ENCODE results near the gene RAB4A.

RAB4A gene

DNA sequence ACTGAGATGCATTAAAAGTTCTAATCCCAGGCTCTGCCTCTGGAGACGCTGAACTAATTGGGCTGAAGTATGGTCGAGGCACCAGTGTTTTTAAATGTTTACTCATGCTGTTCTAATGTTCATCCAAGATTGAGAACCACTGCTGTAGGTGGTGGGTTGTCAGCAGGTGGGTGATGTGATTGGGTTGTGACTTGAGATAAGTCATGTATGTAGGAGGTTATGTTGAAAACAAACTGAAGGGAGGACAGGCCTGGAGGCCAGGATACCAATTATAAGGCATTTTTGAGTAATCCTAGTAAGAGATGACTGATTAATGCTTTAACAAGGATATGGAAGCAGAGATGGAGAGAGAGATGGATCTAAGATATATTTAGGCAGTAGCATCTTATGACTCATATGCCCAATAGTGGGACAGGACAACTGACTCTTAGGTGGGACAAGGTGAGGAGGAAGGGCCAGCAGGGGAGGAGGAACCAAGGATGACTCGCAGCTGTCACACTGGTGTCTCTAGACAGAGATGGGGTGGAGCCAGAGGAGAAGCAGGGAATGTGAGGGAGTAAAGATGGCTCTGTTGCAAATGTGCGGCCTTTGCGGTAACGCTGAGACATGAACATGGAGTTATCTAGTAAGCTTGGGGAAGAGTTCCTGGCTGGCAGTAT, 29.3 kb downstream of the RAB4A start:
- DNase-seq = no peak

DNA sequence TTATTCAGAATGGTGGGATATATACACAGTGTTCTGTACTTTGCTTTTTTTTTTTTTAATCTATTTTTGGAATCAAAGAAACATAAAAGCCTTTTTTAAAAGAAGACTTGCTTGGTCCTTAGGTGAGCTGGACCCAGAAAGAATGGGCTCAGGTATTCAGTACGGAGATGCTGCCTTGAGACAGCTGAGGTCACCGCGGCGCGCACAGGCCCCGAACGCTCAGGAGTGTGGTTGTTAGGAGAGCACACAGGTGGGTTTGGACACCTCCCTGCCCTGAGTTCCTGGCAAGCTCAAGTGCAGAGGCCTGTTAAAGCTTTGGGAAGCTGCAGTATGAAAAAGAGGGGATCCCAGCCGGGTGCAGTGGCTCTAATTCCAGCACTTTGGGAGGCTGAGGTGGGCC, 31.8 kb downstream of the RAB4A start:
- DNase-seq = no peak

DNA sequence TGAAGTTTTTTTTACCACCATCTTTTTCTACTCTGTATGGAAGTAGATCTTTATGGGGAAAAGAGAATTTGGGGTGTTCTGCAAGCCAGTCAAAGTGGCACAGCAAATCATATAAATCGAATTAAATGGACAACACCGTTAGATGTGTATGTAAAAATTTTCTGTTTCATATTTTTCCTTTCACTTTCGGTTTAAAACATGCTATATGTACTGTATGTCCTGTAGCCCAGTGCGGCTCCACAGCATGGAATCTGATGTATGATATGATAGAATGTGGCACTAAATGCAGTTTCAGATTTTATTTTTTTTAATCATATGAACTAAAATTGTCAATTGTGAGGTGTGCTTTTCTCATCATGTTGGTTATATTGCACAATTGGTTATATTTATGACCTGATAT, 32.9 kb downstream of the RAB4A start:
- no peak for DNase-seq

DNA sequence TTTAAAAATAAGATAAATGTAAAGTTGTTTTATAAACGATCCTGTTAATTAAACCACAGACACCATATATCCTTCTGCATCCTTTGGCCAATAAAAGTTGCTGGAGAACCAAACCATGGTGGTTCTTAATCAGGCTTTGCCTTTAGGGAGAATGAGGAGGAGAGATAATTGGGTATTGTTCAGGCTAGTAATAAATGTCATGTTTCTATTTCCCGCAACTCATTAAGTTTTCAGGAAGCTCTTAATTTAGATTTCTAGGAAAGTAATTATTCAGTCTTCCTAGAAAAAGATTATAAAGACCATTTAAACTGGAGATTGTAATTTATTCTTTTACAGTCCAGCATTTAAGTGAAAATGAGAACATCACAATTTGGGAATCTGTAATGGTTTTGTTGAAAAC, 34.5 kb downstream of the RAB4A start:
- no peak for DNase-seq

DNA sequence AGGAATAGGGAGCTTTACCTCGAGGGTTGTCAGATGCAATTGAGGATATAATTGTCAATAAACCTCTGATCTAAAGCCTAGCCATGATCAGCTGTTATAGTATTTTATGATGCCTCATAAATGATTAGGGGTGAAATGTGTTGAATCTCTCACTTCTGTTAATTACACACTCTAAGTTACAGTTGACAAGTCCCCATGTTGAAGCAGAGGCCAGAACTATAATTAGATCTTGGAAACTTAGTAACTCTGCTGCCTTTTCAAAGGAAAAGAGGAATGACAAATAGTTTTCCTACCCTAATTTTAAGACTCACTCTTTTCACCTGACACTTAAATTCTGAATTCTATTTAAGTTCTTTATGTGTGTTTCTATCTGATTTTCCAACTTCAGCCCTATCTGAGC, 38.2 kb downstream of the RAB4A start:
- DNase-seq = no peak

DNA sequence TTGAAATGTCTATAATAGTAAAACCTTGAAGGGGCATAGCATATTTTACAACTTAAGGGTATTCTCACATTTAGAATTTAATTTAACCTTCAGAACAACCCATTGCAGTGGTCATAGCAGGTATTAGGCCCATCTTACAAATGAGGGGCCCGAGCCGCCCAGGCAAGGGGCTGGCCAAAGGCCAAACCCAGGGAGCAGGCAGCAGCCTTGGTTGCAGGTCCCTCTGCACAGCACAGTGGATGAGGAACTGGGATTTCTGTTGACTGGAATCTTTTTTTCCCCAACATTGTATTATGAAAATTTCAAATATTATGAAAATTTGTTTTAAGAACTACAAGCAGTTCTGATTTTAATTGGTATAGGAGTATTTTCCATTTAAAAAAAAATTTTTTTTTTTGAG, 38.8 kb downstream of the RAB4A start:
- no peak for DNase-seq

DNA sequence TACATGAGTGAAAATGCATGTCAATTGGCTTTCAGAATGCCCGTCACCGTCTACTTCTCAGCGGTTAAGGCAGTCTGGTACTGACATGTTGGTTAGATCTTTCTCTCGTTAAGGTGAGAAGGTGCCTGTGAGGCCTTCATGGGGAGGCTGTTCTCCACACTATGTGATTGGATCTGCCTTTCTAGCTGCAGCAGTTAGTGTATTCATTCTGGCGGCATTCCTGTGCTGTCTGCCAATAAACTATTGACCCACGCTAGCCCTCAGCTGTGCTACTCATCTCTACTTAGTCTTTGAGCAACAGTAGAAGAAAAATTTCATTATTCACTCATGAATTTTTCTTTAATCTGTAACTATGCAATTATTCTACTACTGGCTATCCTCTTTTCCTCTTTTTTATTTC, 39.9 kb downstream of the RAB4A start:
- DNase-seq = no peak

DNA sequence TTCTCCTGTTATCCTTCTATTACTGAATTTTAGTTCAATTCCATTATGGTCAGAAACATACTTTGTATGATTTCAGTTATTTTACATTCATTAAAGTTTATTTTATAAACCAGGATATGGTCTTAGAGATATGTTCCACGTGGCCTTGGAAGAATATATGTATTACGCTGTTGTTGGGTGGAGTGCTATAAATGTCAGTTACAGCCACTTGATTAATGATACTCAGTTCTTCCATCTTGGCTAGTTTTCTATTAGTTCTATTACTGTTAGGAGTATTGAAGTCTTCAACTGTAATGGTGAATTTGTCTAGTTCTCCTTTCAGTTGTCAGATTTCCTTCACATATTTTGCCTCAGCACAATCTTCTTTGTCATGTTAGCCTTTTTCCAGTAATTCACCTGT, 45.3 kb downstream of the RAB4A start:
- no peak for DNase-seq

DNA sequence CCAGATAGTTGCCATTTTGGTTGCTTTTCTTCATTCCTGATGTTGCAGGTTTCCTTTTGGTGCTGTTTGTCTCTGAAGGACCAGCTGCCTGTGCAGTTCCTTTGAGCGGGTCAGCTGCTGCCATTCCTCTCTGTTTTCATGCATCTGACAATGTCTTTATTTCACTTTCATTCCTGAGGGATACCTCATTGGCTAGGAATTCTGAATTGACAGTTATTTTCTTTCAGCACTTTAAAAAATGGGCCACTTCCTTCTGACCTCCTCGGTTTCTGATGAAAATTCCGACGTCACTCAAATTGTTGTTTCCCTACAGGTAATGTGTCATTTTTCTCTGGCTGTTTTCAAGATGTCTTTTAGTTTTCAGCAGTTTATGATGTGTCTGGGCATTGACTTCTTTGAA, 47.1 kb downstream of the RAB4A start:
- no peak for DNase-seq

DNA sequence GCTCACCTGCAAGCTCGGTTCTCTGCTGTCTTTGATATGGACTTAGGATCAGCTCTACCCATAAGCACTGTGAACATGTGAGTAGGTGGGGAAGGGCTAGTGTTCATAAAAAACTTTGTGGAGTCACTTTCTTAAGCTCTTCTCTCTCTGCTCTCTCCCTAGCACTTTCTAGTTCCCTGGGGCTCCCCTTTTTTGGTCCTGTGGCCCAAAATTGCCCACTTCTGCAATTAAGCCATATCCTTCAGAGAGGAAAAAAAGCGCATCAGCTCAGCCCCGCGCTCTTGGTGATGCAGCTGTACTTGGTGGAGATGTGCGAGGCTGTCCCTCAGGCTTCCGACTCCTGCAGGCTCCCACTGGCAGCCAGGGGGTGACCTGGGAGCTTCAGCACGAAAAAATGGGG, 48.6 kb downstream of the RAB4A start:
- DNase-seq = no peak

DNA sequence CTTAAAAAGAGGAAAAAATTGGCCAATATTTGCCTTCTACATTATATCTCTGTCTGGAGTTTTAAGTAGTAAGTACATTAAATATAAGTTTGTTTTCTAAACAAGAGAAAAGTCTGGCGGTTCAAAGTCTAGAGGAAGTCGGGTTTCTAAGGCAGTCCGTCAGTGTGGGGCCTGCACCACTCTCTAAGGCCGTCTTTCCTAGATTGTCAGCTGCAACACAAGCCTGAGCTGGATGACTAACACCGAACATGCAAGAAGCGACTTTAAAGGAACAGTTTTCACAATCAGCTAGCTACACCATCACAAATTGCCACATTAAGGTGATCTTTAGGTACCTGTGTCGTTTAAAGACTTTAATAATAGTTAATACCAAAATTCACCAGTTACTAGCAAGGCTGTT, 52.3 kb downstream of the RAB4A start:
- no peak for DNase-seq

DNA sequence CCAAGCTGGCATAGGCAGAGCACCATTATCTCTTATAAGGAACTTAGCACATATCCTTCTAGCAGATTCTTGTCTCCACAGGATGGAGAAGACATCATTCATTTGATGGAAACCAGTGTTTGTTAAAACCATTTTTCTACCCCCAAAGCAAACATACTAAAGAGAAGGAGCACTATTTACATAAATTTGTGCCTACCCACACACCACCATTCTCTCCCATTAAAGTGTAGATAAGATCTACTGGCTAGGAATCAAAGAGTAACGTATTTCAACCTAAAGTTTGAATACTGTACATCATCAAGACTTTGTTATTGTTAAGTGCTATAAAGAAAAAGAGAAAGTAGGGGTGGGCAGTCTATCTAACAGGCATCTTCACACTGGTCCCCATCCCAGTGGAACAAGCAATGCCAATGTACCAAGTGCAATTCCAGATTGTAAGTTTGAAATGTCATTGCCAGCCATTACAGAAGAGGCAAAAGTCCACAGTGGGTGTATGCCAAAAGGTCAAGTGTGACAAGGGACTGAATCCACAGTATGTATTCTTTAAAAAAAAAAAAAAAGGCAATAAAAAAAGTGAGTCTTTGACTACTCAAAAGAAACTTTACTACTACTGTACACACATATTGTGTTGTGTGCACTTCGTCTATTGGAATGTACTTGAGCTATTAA, 53.1 kb downstream of the RAB4A start:
- DNase-seq = no peak

DNA sequence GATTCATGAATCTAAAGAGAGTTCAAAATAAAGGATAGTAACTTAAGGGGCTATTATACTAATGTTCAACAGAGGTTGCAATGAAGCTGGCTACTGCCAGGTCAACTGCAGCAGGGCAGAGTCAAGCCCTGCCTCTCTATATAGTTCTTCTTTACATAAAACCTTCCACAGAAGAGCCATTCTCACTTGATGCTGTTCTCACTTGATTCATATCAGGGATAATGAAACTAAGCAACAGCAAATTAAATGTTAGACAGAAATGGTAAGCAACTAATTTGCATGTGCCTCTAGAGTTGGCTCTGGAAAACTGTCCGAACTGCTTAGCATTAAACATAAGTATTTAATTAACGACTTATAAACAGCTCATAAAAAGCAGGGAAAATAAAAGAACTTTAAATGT, 54.5 kb downstream of the RAB4A start:
- no peak for DNase-seq

DNA sequence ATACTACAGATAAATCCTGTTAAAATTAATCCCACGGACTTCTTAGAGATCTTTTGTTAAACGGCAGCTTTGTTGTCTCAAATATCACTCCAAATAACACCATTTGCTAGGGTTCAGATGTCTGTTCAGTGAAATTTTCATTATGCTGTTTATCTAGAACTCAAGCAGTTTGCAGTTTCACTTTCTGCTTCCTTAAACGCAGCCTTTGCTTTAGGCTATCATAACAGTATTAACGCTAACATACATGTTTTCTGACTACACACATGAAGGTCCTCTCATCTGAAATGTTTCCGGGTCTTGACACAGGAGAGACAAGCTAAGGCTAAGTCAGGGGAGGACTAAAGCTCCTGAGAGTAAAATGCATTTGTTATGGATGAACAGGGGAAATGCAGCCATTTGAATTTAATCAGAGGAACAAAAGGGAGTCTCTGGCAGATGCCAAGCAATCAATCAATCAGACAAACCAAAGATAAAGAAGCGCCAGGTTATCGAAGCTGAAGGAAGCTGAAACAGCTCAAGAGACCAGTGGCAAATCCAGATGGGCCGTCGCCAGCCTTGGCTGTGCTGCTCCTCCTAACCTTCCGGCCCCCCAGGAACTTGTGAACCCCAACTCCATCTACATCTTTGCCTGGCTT, 55.1 kb downstream of the RAB4A start:
- no peak for DNase-seq

DNA sequence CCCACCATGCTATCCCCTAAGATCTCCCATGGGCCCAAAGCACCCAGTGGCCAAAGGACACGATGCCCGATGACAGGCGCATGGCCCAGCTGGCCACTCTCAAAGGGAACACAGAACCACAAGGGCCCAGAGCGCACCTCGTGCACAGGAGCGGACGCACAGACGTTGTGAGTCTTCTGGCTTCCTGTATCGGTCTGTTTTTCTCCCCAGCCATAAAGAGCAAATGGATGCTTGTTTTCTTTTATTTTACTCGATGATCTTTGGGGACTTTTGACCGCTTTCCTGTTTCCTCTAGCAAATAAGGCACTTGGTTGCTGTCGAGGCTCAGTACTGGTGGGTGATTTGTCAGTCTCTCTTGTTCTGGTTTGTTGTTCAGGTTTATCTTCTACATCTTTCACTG, 55.7 kb downstream of the RAB4A start:
- DNase-seq = no peak

DNA sequence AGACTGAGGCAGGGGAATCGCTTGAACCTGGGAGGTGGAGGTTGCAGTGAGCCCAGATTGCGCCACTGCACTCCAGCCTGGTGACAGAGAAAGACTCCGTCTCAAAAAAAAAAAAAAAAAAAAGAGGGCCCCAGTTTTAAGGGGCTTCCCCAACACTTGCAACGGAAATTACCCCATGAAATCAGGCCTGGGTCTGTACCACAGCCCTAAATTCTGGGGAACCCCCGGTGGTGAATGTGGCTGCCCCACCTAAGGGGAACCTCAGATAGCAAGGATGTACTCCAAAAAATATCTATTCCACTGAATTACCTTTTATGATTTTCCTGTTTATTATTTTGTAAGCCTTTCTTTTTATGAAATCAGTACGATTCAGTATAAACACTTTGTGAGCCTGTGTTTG, 56.9 kb downstream of the RAB4A start:
- peak; percentile 28 for DNase-seq

DNA sequence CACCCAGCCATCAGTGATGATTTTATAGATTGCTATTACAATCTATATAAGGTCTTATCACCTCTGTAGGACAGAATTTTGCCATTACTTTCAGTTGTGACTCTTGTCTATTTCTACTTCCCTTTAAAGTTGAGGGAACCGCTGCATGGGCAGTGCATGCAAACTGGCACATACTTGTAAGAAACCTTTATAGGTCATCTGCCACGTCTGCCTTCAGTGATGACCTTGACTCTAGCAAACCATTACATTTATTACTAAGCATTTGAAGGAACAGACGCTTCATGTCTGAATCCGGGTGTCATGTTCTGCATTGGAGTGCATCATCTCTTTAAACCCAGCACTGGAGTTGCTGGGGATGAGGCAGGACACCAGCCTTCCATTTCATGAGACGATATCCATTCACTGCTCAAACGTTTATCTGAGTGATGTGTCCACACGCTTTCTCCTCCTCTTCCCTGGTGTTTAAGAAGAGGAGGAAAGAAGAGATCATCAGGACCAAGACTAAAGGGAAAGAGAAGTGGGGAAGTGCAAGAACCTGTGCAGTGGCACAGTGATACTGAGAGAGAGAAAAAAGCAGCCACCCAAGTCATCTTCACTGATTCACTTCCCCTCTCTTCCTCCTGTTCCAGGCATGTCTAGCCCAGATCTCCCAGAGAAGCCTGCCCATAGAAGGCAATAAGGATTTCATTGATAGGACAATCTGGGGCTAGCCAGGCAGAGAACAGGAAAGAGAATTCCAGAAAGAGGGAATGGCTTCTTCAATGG, 57.9 kb downstream of the RAB4A start:
- no peak for DNase-seq

DNA sequence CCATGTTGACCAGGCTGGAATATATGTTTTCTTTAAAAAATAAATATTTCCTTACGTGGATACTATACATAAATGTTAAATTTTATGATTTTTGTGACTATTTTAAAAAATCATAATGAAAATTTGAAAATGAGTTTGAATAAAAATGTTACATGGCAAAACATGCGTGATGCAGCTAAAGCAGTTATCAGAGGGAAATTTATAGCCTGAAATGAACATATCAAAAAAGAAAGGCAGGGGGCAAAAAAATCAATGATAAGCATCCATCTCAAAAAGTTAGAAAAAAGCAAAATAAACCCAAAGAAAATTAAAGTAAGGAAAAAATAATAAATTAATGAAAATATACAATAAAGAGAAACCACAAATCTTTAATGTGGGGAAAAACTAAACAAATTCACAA, 63.4 kb downstream of the RAB4A start:
- no peak for DNase-seq

DNA sequence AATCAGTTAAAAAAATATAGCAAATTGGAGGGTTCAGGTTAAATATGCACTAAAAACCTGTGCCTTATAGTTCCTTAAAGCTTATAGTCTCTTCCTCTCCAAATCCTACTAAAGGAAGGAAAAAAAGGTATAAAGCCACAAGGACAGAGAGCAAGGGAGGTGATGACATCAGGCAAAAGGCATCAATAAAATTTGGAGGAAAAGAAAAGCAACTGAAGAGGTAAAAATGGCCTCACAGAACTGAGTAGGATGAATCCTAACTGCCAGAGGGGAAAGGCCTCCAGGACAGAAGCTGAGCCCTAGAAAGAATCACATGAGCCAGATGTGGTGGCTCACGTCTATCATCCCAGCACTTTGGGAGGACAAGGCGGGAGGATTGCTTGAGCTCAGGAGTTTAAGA, 63.8 kb downstream of the RAB4A start:
- no peak for DNase-seq

DNA sequence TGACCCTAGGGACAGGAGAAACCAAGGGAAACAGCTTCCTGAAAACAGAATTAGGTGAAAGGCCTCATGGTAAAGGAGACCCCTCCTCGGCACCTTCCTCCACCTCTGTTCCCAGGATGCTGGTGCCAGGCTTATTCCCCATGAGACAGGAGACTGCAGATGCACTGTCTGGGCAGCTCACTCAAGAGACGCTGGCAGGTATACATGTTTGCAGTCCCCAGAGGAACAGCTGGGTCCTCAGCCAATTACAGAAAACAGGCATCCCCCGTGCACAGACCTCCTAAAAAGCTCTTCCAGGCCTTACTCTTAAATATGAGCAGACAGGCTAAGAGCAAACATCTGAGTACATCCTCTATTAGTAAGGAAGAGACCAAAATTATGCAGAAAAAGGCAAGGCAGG, 65.4 kb downstream of the RAB4A start:
- DNase-seq = no peak

DNA sequence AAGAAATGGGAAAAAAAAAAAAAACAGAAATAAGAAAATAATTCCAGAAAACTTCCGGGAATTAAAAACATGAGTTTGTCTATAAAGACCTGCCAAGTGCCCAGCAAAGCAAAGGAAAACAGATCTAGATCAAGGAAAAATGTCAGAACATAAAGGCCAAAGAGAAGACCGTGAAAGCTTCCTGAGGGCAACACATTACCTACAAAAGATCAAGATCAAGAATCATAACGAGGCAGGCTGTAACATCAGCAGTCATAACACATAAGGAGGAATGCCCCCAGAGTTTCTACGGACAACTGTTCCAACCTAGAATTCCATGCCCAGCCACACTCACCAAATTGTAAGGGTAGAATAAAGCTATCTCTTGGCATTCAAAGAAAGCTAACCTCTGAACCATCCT, 68.2 kb downstream of the RAB4A start:
- no peak for DNase-seq

DNA sequence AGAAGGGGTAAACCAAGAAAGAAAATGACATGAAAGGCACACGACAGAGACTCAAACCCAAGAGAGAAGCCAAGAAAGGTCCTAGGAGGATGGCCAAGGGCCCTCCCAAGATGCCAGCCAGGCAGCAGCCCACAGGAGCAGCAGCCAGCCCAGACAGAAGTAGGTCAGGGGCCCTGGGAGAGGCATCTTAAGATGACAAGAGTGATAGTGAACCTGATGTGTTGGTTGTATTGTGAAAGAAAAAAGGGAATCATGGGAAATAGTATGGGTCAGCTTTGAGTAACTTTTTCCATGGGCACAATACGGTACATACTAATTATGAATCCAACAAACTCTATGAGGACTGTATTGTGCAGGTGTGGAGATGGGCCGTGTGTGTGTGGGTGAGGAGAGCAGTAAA, 68.6 kb downstream of the RAB4A start:
- no peak for DNase-seq

DNA sequence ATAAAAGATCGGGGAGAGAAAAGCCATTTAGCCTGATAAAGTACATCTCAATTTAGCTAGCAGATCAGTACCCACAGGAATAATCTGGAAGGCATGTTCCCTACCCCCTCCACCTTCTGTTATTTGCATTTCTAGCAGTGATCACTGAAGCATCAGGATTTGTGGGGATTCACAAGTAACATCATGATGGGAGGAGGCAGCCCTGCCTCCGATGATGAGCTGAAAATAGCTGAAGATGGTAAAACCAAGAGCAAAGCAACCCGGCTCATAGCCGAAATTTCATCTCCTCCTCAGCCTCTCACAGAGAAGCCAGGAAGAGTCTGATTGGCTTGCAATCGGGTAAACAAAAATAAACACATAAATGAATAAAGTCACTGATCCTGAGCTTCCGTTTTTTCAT, 69.6 kb downstream of the RAB4A start:
- DNase-seq = no peak
